ENCODE results near the gene AFG3L2. TPM values are rescaled to one million over a fixed set of nuclear protein-coding genes. Genes with fewer than 3 reads are reported as not detected.
A peak's percentile ranks its signal among the peaks of the same experiment; 100 is the strongest.

The AFG3L2 gene
- total and polyA plus RNA-seq, 2 of the 13 experiments (the other 11 are each of a cell fraction or from before 2014, with no cell fraction given): 28.6 to 86.9 TPM

GRCh38 chr18:12376754-12377555, at the start of gene AFG3L2 (continued):
- TF ChIP-seq ZNF512B (CRISPR knock-in tag; IDR thresholded peaks at IDR 0.05; ENCODE audit: borderline replicate concordance): no peak
- TF ChIP-seq ZFY (CRISPR knock-in tag; IDR thresholded peaks at IDR 0.05): peak; percentile 98
- TF ChIP-seq MXD4 (CRISPR knock-in tag; IDR thresholded peaks at IDR 0.05): no peak
- TF ChIP-seq HOXA7 (CRISPR knock-in tag; IDR thresholded peaks at IDR 0.05): no peak
- no peak for TF ChIP-seq GATAD2A (CRISPR knock-in tag; IDR thresholded peaks at IDR 0.05)
- TF ChIP-seq KDM6A (CRISPR knock-in tag; IDR thresholded peaks at IDR 0.05; ENCODE audit: low read depth): no peak
- TF ChIP-seq U2AF2 (IDR thresholded peaks at IDR 0.05; ENCODE audit: low read depth, low read length): no peak
- TF ChIP-seq ZNF713 (CRISPR knock-in tag; IDR thresholded peaks at IDR 0.05): no peak
- no peak for TF ChIP-seq ZNF18 (CRISPR knock-in tag; IDR thresholded peaks at IDR 0.05; ENCODE audit: insufficient replicate concordance)
- TF ChIP-seq BCL3 (CRISPR knock-in tag; IDR thresholded peaks at IDR 0.05): peak; percentile 97
- TF ChIP-seq CHD2 (IDR thresholded peaks at IDR 0.05; ENCODE audit: low read depth, low read length): no peak
- no peak for TF ChIP-seq KAT8 (CRISPR knock-in tag; IDR thresholded peaks at IDR 0.05)
- TF ChIP-seq EHMT2 (IDR thresholded peaks at IDR 0.05; ENCODE audit: borderline replicate concordance, low read depth, low read length): no peak
- peak; percentile 65; the same call in 1 of the 2 replicates for TF ChIP-seq ZNF430 (CRISPR knock-in tag; IDR thresholded peaks at IDR 0.05)
- no peak for TF ChIP-seq GLMP (CRISPR knock-in tag; IDR thresholded peaks at IDR 0.05; ENCODE audit: borderline replicate concordance)
- TF ChIP-seq ZNF841 (CRISPR knock-in tag; IDR thresholded peaks at IDR 0.05; ENCODE audit: borderline replicate concordance): 0 out of 2 replicates have a peak, but pooled peaks have one; percentile 27
- no peak; the same call in 1 of the 2 replicates for TF ChIP-seq ZNF790 (CRISPR knock-in tag; IDR thresholded peaks at IDR 0.05; ENCODE audit: borderline replicate concordance)
- no peak for TF ChIP-seq PPARG (CRISPR knock-in tag; conservative IDR thresholded peaks at IDR 0.05)
- peak; percentile 46; the same call in 1 of the 2 replicates for TF ChIP-seq IRF9 (CRISPR knock-in tag; IDR thresholded peaks at IDR 0.05; ENCODE audit: borderline replicate concordance)
- no peak for TF ChIP-seq ZNF572 (CRISPR knock-in tag; IDR thresholded peaks at IDR 0.05)
- no peak for TF ChIP-seq FOSL1 (CRISPR knock-in tag; IDR thresholded peaks at IDR 0.05; ENCODE audit: borderline replicate concordance)
- TF ChIP-seq ZSCAN25 (CRISPR knock-in tag; IDR thresholded peaks at IDR 0.05): peak; percentile 90
- peak; percentile 88 for TF ChIP-seq SKI (IDR thresholded peaks at IDR 0.05; ENCODE audit: partially characterized antibody)

Measured in HepG2 (cell line).